K562 (cell line): ENCODE results near the gene BNC2. TPM values are rescaled to one million over a fixed set of nuclear protein-coding genes. Genes with fewer than 3 reads are reported as not detected.

Experiments used
- ATAC-seq: fragments of 200-7000 bp; cut with Tn5 transposase; 3 replicates; pipeline ENCODE4 v1.9.1; 2020; ENCODE audit warnings: moderate library complexity
- BruUV-seq: library from RNA; stranded (reverse); fragments of 400-500 nt; replicated peaks from 2 replicates; lab custom pipeline; 2021; lab: Mats Ljungman, UMichigan
- CTCF ChIA-PET: fragments of 300-600 bp; formaldehyde crosslinking; extraction: SDS; loops from one replicate; lab custom pipeline; 2021; ENCODE audit warnings: low intra/inter-chr PET ratio; lab: Yijun Ruan, JAX
- POLR2A ChIA-PET: fragments of 300-600, 350-650 bp; sonication (Branson Sonifier 250); formaldehyde crosslinking; extraction: SDS; loops from one replicate; lab custom pipeline; 2021; ENCODE audit warnings: antibody characterized with exemption, inconsistent platforms; lab: Yijun Ruan, JAX
- DNase-seq, 4 experiments: peaks; one replicate each; pipeline versions ENCODE4 v3.0.0 to v3.0.0-alpha.2; 2011 to 2018; ENCODE audit warnings: low spot score in 3 of 4, mixed read lengths in 3 of 4; ENCODE audit errors: extremely low read depth in 1 of 4
- FAIRE-seq: peaks from 2 replicates; lab custom pipeline; 2011; peaks lifted over from hg19 to GRCh38; lab: Jason Lieb, UNC
- H2AFZ ChIP-seq: 2 replicates; pipeline ENCODE4 v1.6.0; 2011; ENCODE audit warnings: low read depth, low read length, control low read depth, inconsistent platforms
- H3K27ac ChIP-seq: fragments of 200-600 bp; 3 replicates; pipeline ENCODE4 v1.8.0; 2011; ENCODE audit warnings: low read depth, mild to moderate bottlenecking, control low read depth, inconsistent platforms, low read length, moderate library complexity, mixed read lengths; ENCODE audit errors: extremely low read depth
- H3K27me3 ChIP-seq, 2 experiments: fragments of 300-600 bp in 1 of 2; 2 replicates in 1 of 2; 3 replicates in 1 of 2; pipeline versions ENCODE4 v1.6.0 to v1.8.0; 2011; ENCODE audit warnings: inconsistent platforms in 2 of 2, low read length in 2 of 2, mild to moderate bottlenecking in 1 of 2, mixed read lengths in 1 of 2, moderate library complexity in 1 of 2; ENCODE audit not compliant: control insufficient read depth in 2 of 2, insufficient read depth in 2 of 2
- H3K36me3 ChIP-seq: fragments of 300-600 bp; 3 replicates; pipeline ENCODE4 v1.8.0; 2011; ENCODE audit warnings: mild to moderate bottlenecking, low read length, inconsistent platforms; ENCODE audit not compliant: control insufficient read depth, insufficient read depth
- H3K4me1 ChIP-seq, 2 experiments: fragments of 200-600 bp in 1 of 2; replicated peaks in 1 of 2; 2 replicates in 1 of 2; 3 replicates in 1 of 2; pipeline versions ENCODE4 v1.5.1 to v1.8.0; 2011; ENCODE audit warnings: inconsistent platforms in 2 of 2, low read length in 2 of 2, mild to moderate bottlenecking in 1 of 2, mixed read lengths in 1 of 2, moderate library complexity in 1 of 2; ENCODE audit not compliant: control insufficient read depth in 2 of 2, insufficient read depth in 2 of 2
- H3K4me2 ChIP-seq: 2 replicates; pipeline ENCODE4 v1.6.1; 2011; ENCODE audit warnings: low read length, control low read depth, inconsistent platforms, mixed read lengths; ENCODE audit not compliant: insufficient read depth
- H3K4me3 ChIP-seq: fragments of 200-600 bp; sonication (generic), shearing (Covaris generic); 2 replicates; pipeline ENCODE4 v1.5.1; 2016; ENCODE audit warnings: control low read depth, inconsistent platforms
- H3K79me2 ChIP-seq: fragments of 200-600 bp; 3 replicates; pipeline ENCODE4 v1.8.0; 2011; ENCODE audit warnings: low read length, inconsistent platforms; ENCODE audit not compliant: control insufficient read depth, insufficient read depth
- H3K9ac ChIP-seq, 2 experiments: 2 replicates each; pipeline versions ENCODE4 v1.6.0 to v1.6.1; 2011; ENCODE audit warnings: low read depth in 2 of 2, low read length in 2 of 2, control low read depth in 1 of 2, inconsistent platforms in 1 of 2, mild to moderate bottlenecking in 1 of 2, mixed read lengths in 1 of 2; ENCODE audit not compliant: insufficient read depth in 1 of 2
- H3K9me1 ChIP-seq: one replicate; pipeline ENCODE4 v1.6.0; 2011; ENCODE audit warnings: inconsistent platforms, mild to moderate bottlenecking, low read length, moderate library complexity; ENCODE audit not compliant: control insufficient read depth, insufficient read depth
- H3K9me3 ChIP-seq: replicated peaks from 2 replicates; pipeline ENCODE4 v1.5.1; 2011; ENCODE audit warnings: low read depth, low read length, inconsistent platforms; ENCODE audit not compliant: control insufficient read depth, insufficient read depth
- H4K20me1 ChIP-seq: replicated peaks from 2 replicates; pipeline ENCODE4 v1.6.1; 2011; ENCODE audit warnings: low read length, inconsistent platforms, mixed read lengths; ENCODE audit not compliant: control insufficient read depth, insufficient read depth
- ADNP ChIP-seq: fragments of 200-800 bp; sonication (Bioruptor generic); IDR thresholded peaks from 2 replicates; pipeline ENCODE4 v1.6.1; 2016; ENCODE audit warnings: missing genetic modification characterization, missing compliant biosample characterization
- ATF1 ChIP-seq, 2 experiments: fragments of 450-650 bp in 1 of 2; IDR thresholded peaks; 2 replicates each; pipeline ENCODE4 v1.6.1; 2016; ENCODE audit warnings: missing compliant biosample characterization in 1 of 2, missing genetic modification characterization in 1 of 2
- BDP1 ChIP-seq: IDR thresholded peaks from 3 replicates; pipeline ENCODE4 v1.6.1; 2011; ENCODE audit not compliant: insufficient read length, insufficient read depth
- DLX4 ChIP-seq: fragments of 250-450 bp; sonication (Bioruptor Pico); IDR thresholded peaks from 2 replicates; pipeline ENCODE4 v1.6.1; 2021; ENCODE audit warnings: mild to moderate bottlenecking
- EP400 ChIP-seq: fragments of 450-650 bp; IDR thresholded peaks from 2 replicates; pipeline ENCODE4 v1.6.1; 2017; ENCODE audit warnings: antibody characterized with exemption, mild to moderate bottlenecking, moderate library complexity
- FOSL1 ChIP-seq: fragments of 200-800 bp; sonication (Bioruptor generic); conservative IDR thresholded peaks from 2 replicates; pipeline ENCODE4 v1.6.1; 2016; ENCODE audit warnings: missing genetic modification characterization, missing compliant biosample characterization
- GTF2F1 ChIP-seq: IDR thresholded peaks from 2 replicates; pipeline ENCODE4 v1.6.1; 2011; ENCODE audit warnings: low read depth, low read length, improper control_type of control experiment
- MAFG ChIP-seq: fragments of 450-650 bp; conservative IDR thresholded peaks from 2 replicates; pipeline ENCODE4 v1.6.1; 2016; ENCODE audit warnings: missing genetic modification characterization, missing compliant biosample characterization
- NR2C2 ChIP-seq, 2 experiments: fragments of 200-800 bp in 1 of 2; sonication (Bioruptor generic) in 1 of 2; sonication (generic) in 1 of 2; formaldehyde crosslinking in 1 of 2; IDR thresholded peaks; 2 replicates each; pipeline versions ENCODE4 v1.6.1 to v1.8.0; 2016 to 2022; ENCODE audit warnings: mild to moderate bottlenecking in 1 of 2, missing compliant biosample characterization in 1 of 2, missing genetic modification characterization in 1 of 2, missing genetic modification reagents in 1 of 2
- POLR2AphosphoS2 ChIP-seq: IDR thresholded peaks from 2 replicates; pipeline ENCODE4 v1.6.1; 2012; ENCODE audit warnings: low read length, improper control_type of control experiment
- RBBP5 ChIP-seq: fragments of 200-600 bp; sonication (generic); IDR thresholded peaks from 2 replicates; pipeline ENCODE4 v1.6.1; 2012; ENCODE audit warnings: borderline replicate concordance, mild to moderate bottlenecking, low read length, control low read depth, inconsistent platforms; ENCODE audit not compliant: insufficient read depth, poor library complexity, severe bottlenecking
- SAP30 ChIP-seq: fragments of 200-600 bp; sonication (generic); IDR thresholded peaks from 2 replicates; pipeline ENCODE4 v1.6.1; 2012; ENCODE audit warnings: borderline replicate concordance, low read depth, mild to moderate bottlenecking, moderate library complexity, low read length, control low read depth, inconsistent platforms; ENCODE audit not compliant: insufficient read depth, poor library complexity, severe bottlenecking
- SP1 ChIP-seq: sonication (generic); formaldehyde crosslinking; IDR thresholded peaks from 2 replicates; pipeline ENCODE4 v1.8.1; 2022; ENCODE audit warnings: mild to moderate bottlenecking, missing genetic modification reagents
- SREBF1 ChIP-seq: fragments of 150-350 bp; IDR thresholded peaks from 2 replicates; pipeline ENCODE4 v1.6.1; 2014; ENCODE audit warnings: antibody characterized with exemption, low read depth, low read length, borderline replicate concordance
- ZFPM2 ChIP-seq: fragments of 250-450 bp; sonication (Bioruptor Pico); IDR thresholded peaks from 2 replicates; pipeline ENCODE4 v1.5.1; 2022; ENCODE audit warnings: mild to moderate bottlenecking
- ZNF282 ChIP-seq: sonication (generic); formaldehyde crosslinking; IDR thresholded peaks from 2 replicates; pipeline ENCODE4 v1.8.1; 2023; ENCODE audit warnings: missing genetic modification reagents
- WGBS: fragments of 100-300 bp; shearing (Covaris generic); methylation state at CpG from one replicate; pipeline ENCODE4 v1.1.6; 2016; ENCODE audit warnings: low coverage, mixed read lengths; ENCODE audit not compliant: insufficient coverage; ENCODE audit errors: missing lambda C conversion rate; 5-methylcytosine and 5-hydroxymethylcytosine counted together
- in situ Hi-C: fragments of 300-500 bp; cut with MboI; formaldehyde crosslinking; loops from 4 replicates; pipeline ENCODE4 v1.15.0; 2018; ENCODE audit warnings: inconsistent platforms, mixed read lengths
- intact Hi-C: fragments of 100-400 bp; cut with micrococcal nuclease; formaldehyde crosslinking; loops from 2 replicates; pipeline ENCODE4 v1.14.2; 2022
- polyA plus RNA-seq, 8 experiments: library from polyadenylated mRNA; depleted of rRNA in 4 of 8; stranded (reverse) in 5 of 8; unstranded in 3 of 8; fragments of >200 nt; fragmentation: Nextera tagmentation in 2 of 8; fragmentation: Illumina TruSeq in 1 of 8; extraction: Ambion mirVana in 2 of 8; extraction: Trizol in 1 of 8; gene quantifications; 2 replicates each; pipeline versions ENCODE4 v1.2.1 to v1.2.3, GENCODE V29; 2011 to 2014; ENCODE audit warnings: inconsistent platforms in 1 of 8, missing spikeins in 1 of 8
- total RNA-seq, 7 experiments: library from RNA; depleted of rRNA in 6 of 7; stranded (reverse); fragments of >200 nt in 6 of 7; fragmentation: Illumina TruSeq in 2 of 7; extraction: Trizol in 2 of 7; gene quantifications; 2 replicates each; pipeline versions ENCODE4 v1.2.1 to v1.2.3, GENCODE V29; 2011 to 2021; ENCODE audit warnings: low replicate concordance in 1 of 7

Gene BNC2
- total and polyA plus RNA-seq, 9 of the 15 experiments (the other 6 are each of a cell fraction or from before 2014, with no cell fraction given) = not detected

GRCh38 chr9:16823906-16824305, 46.6 kb downstream of the BNC2 start:
- no peaks in the 10 kb centered on the region for H4K20me1 ChIP-seq
- WGBS = 0% methylated on average over 2 of the region's 2 CpGs
- FAIRE-seq = no peak
- H3K9ac ChIP-seq = no peak overlapping the region
- H3K4me2 ChIP-seq = no peak overlapping the region
- no peaks in the 10 kb centered on the region for H3K36me3 ChIP-seq
- DNase-seq = no peak
- H3K4me3 ChIP-seq = no peak overlapping the region
- intact Hi-C loops = no loop called here
- H3K27ac ChIP-seq = no peak overlapping the region
- ATAC-seq = no peak
- H3K27me3 ChIP-seq = no peaks in the 10 kb centered on the region
- no peaks in the 10 kb centered on the region for H3K9me1 ChIP-seq
- no peaks in the 10 kb centered on the region for H3K9me3 ChIP-seq
- no TSS peak for BruUV-seq
- no peaks in the 10 kb centered on the region for H3K79me2 ChIP-seq
- H3K4me1 ChIP-seq = no peaks in the 10 kb centered on the region
- in situ Hi-C loops = no loop called here
- no peak overlapping the region for H2AFZ ChIP-seq
- POLR2A ChIA-PET = no interaction called here
- no peak for TF ChIP-seq SP1 (CRISPR knock-in tag)
- TF ChIP-seq ADNP (tag) = no peak
- no peak for TF ChIP-seq SAP30
- no peak for TF ChIP-seq DLX4 (CRISPR knock-in tag)
- TF ChIP-seq GTF2F1 = no peak
- TF ChIP-seq ZFPM2 (CRISPR knock-in tag) = no peak
- TF ChIP-seq RBBP5 = no peak
- TF ChIP-seq BDP1 = no peak
- TF ChIP-seq ZNF282 (CRISPR knock-in tag) = no peak
- TF ChIP-seq POLR2AphosphoS2 = no peak
- TF ChIP-seq NR2C2 (CRISPR knock-in tag; IDR thresholded peaks at IDR 0.05) = no peak
- no peak for TF ChIP-seq NR2C2 (tag; IDR thresholded peaks at IDR 0.05)
- no peak for TF ChIP-seq MAFG (tag)
- no peak for TF ChIP-seq ATF1 (CRISPR knock-in tag; IDR thresholded peaks at IDR 0.05)
- no peak for TF ChIP-seq ATF1 (tag; IDR thresholded peaks at IDR 0.05)
- TF ChIP-seq EP400 = no peak
- TF ChIP-seq FOSL1 (tag) = no peak
- no peak for TF ChIP-seq SREBF1
- CTCF ChIA-PET = no interaction called here
